ENCODE data around the gene GCA. TPM values are rescaled to one million over a fixed set of nuclear protein-coding genes. Genes with fewer than 3 reads are reported as not detected.

The GCA gene
- polyA plus RNA-seq, 1 experiment: 2.5 TPM

DNA sequence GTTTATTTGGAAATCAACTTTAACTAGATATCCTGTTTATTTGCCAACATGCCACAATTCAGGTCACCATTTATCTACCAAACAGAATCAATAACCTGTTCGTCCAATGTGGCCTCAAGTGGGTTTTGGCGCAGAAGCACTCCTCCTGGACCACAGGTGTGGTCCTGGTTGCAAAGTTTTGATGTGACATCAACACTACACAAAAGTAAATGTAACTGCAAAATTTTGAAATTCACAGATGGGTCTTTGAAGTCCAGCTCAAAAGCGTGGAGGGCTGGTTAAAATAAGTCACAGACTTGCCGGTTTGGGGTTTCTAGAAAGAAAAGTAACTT, 474 bp upstream of the GCA start:
- TF ChIP-seq, protein P1, sequence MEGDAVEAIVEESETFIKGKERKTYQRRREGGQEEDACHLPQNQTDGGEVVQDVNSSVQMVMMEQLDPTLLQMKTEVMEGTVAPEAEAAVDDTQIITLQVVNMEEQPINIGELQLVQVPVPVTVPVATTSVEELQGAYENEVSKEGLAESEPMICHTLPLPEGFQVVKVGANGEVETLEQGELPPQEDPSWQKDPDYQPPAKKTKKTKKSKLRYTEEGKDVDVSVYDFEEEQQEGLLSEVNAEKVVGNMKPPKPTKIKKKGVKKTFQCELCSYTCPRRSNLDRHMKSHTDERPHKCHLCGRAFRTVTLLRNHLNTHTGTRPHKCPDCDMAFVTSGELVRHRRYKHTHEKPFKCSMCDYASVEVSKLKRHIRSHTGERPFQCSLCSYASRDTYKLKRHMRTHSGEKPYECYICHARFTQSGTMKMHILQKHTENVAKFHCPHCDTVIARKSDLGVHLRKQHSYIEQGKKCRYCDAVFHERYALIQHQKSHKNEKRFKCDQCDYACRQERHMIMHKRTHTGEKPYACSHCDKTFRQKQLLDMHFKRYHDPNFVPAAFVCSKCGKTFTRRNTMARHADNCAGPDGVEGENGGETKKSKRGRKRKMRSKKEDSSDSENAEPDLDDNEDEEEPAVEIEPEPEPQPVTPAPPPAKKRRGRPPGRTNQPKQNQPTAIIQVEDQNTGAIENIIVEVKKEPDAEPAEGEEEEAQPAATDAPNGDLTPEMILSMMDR (IDR thresholded peaks at IDR 0.05; ENCODE audit: low read depth, low read length): no peak
- Histone ChIP-seq H3K4me3 (ENCODE audit: low read depth, low read length) (peak overlapping the region; percentile 82), H3K27ac (ENCODE audit: low read depth, low read length) (no peak overlapping the region), H3K9me3 (ENCODE audit: control insufficient read depth, insufficient read depth, low read length) (peaks cover 5% of the 10 kb centered on the region; the same call in 1 of the 2 replicates), H3K27me3 (ENCODE audit: control insufficient read depth, insufficient read depth, low read length) (no peaks in the 10 kb centered on the region)
- ChIA-PET CTCF (interaction anchor here (1.8 kb wide), 1 partner anchor 9 kb away, joined by 5 read pairs; no protein-coding TSS in a partner anchor), POLR2A (no interaction called here)
- no peak for DNase-seq (ENCODE audit: low read depth, low spot score)

DNA sequence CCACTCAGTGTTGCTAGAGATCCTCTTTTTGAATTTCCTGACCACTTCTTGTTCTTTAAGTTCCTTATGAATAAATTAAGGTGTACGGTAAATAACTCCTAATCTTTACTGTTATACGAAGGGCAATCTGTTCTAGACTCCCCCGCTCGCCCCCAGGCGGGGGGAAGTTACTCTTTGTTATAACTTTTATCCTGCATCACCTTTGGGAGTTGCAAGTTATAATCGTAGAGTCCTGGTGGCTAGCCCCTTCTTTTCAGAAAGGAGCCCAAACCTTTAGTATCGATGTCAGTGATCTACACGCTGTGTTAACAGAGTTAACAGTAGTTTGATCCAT, 652 bp downstream of the GCA start:
- DNase-seq (ENCODE audit: low read depth, low spot score): no peak
- POLR2A ChIA-PET: no interaction called here

DNA sequence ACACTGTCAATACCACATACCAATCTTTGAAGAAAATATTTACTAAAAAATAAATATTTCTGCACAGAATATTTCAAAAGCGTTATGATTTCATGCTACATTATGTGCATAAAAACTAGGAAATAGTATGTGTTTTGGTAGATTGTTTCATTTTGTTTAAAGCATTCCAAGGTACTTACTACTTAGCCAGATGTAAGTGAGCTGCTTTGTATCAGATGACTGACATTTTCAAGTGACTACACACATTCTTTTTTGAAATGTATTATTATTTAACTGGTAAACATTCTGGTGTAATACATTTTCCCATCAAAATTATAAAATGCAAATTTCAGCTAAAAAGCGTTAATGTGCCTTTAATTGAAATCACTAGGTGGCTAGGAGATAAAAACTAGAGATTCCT, 21.5 kb downstream of the GCA start:
- no peaks in the 10 kb centered on the region for H3K9me3 ChIP-seq (ENCODE audit: control insufficient read depth, insufficient read depth, low read length)
- DNase-seq (ENCODE audit: low read depth, low spot score): no peak
- CTCF ChIA-PET: no interaction called here
- POLR2A ChIA-PET: no interaction called here
- TF ChIP-seq, protein P1 (IDR thresholded peaks at IDR 0.05; ENCODE audit: low read depth, low read length): no peak
- no peaks in the 10 kb centered on the region for H3K27me3 ChIP-seq (ENCODE audit: control insufficient read depth, insufficient read depth, low read length)
- H3K27ac ChIP-seq (ENCODE audit: low read depth, low read length): no peak overlapping the region
- H3K4me3 ChIP-seq (ENCODE audit: low read depth, low read length): no peak overlapping the region

More for the DNA sequence above, 652 bp downstream of the GCA start:
- peak overlapping the region; percentile 82 for H3K4me3 ChIP-seq (ENCODE audit: low read depth, low read length)
- CTCF ChIA-PET: interaction anchor here (0.8 kb wide), 1 partner anchor 10 kb away, joined by 3 read pairs; no protein-coding TSS in a partner anchor
- TF ChIP-seq, protein P1 (IDR thresholded peaks at IDR 0.05; ENCODE audit: low read depth, low read length): no peak
- peaks cover 5% of the 10 kb centered on the region; the same call in 1 of the 2 replicates for H3K9me3 ChIP-seq (ENCODE audit: control insufficient read depth, insufficient read depth, low read length)
- H3K27ac ChIP-seq (ENCODE audit: low read depth, low read length): no peak overlapping the region
- H3K27me3 ChIP-seq (ENCODE audit: control insufficient read depth, insufficient read depth, low read length): no peaks in the 10 kb centered on the region

DNA sequence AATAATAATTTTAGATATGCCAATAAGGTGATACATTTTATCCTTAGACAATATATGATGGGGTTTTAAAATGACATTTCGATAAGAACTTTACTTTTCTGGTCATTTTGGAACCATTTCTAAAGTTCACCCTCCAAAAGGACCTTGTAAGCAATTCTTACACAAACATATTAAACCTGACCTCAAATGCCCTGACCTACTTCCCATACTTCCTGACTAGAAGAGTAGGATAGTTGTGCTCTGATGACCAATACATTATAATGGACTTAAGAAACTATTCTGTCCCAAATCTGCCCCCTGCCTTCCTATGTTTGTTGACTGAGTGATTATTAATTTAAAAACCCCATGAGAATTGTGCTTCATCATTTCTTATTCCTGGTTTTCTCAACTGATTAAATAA, 24.6 kb downstream of the GCA start:
- CTCF ChIA-PET: no interaction called here
- TF ChIP-seq, protein P1 (IDR thresholded peaks at IDR 0.05; ENCODE audit: low read depth, low read length): no peak
- H3K27ac ChIP-seq (ENCODE audit: low read depth, low read length): no peak overlapping the region
- H3K9me3 ChIP-seq (ENCODE audit: control insufficient read depth, insufficient read depth, low read length): no peaks in the 10 kb centered on the region
- POLR2A ChIA-PET: no interaction called here
- no peaks in the 10 kb centered on the region for H3K27me3 ChIP-seq (ENCODE audit: control insufficient read depth, insufficient read depth, low read length)
- no peak for DNase-seq (ENCODE audit: low read depth, low spot score)
- H3K4me3 ChIP-seq (ENCODE audit: low read depth, low read length): no peak overlapping the region

DNA sequence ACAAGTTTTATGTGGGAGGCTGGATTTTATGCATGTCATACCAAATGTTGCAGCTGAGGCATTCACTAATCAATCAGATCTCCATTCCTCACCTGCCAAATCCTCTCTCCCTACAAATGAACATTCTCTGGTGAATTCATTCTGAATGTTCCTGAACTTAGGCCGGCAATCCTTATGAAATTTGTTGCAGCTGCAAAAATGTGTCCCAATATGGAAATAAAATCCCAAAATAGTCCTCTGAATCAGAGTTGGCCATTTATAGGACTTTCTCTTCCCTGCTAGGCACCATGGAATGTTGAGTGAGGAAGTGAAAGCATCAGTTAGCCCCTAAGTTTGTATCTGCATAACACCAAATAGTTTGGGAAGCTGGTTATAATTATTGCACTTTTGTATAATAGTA, 25.6 kb downstream of the GCA start:
- H3K27me3 ChIP-seq (ENCODE audit: control insufficient read depth, insufficient read depth, low read length): no peaks in the 10 kb centered on the region
- POLR2A ChIA-PET: no interaction called here
- TF ChIP-seq, protein P1 (IDR thresholded peaks at IDR 0.05; ENCODE audit: low read depth, low read length): no peak
- no peak overlapping the region for H3K27ac ChIP-seq (ENCODE audit: low read depth, low read length)
- no peak for DNase-seq (ENCODE audit: low read depth, low spot score)
- CTCF ChIA-PET: no interaction called here
- H3K4me3 ChIP-seq (ENCODE audit: low read depth, low read length): no peak overlapping the region
- no peaks in the 10 kb centered on the region for H3K9me3 ChIP-seq (ENCODE audit: control insufficient read depth, insufficient read depth, low read length)

Measured in AG04450 (cell line).